WTC11 (cell line): ENCODE results near the gene TEAD1. TPM values are rescaled to one million over a fixed set of nuclear protein-coding genes. Genes with fewer than 3 reads are reported as not detected.

Experiments used
- ATAC-seq: fragments of 200-7000 bp; cut with Tn5 transposase; 2 replicates; pipeline ENCODE4 v1.10.0; 2021; ENCODE audit warnings: mild to moderate bottlenecking, moderate library complexity
- CTCF ChIA-PET: fragments of 300-600 bp; sonication (Branson Sonifier 250); formaldehyde crosslinking; loops from one replicate; lab custom pipeline; 2021; ENCODE audit warnings: antibody characterized with exemption; lab: Charles Lee
- POLR2A ChIA-PET: fragments of 350-600 bp; sonication (Branson Sonifier 250); formaldehyde crosslinking; loops from one replicate; lab custom pipeline; 2021; ENCODE audit warnings: antibody characterized with exemption; lab: Charles Lee
- DNase-seq: peaks from one replicate; pipeline ENCODE4 v3.0.0; 2021; ENCODE audit warnings: low spot score
- H3K27ac Mint-ChIP-seq: 2 replicates; pipeline ENCODE4 v1.8.0; 2021; ENCODE audit warnings: mixed read lengths
- H3K27me3 Mint-ChIP-seq: 2 replicates; pipeline ENCODE4 v1.8.0; 2021; ENCODE audit warnings: low read depth, mild to moderate bottlenecking, moderate library complexity, mixed read lengths
- H3K36me3 Mint-ChIP-seq: 2 replicates; pipeline ENCODE4 v1.8.0; 2021; ENCODE audit warnings: mixed read lengths
- H3K4me1 Mint-ChIP-seq: 2 replicates; pipeline ENCODE4 v1.8.0; 2022; ENCODE audit warnings: mixed read lengths
- H3K4me3 Mint-ChIP-seq: 2 replicates; pipeline ENCODE4 v1.8.0; 2021; ENCODE audit warnings: mild to moderate bottlenecking, moderate library complexity, mixed read lengths
- H3K9me3 Mint-ChIP-seq: 2 replicates; pipeline ENCODE4 v1.8.0; 2021; ENCODE audit warnings: mixed read lengths
- AFF4 ChIP-seq: sonication (generic); formaldehyde crosslinking; IDR thresholded peaks from 2 replicates; pipeline ENCODE4 v1.8.1; 2023; ENCODE audit warnings: mild to moderate bottlenecking, missing genetic modification reagents, borderline replicate concordance
- ATF3 ChIP-seq: sonication (generic); formaldehyde crosslinking; conservative IDR thresholded peaks from 2 replicates; pipeline ENCODE4 v1.8.1; 2022; ENCODE audit warnings: mild to moderate bottlenecking, missing genetic modification reagents
- ATF6 ChIP-seq: sonication (generic); formaldehyde crosslinking; IDR thresholded peaks from 2 replicates; pipeline ENCODE4 v1.8.1; 2023; ENCODE audit warnings: mild to moderate bottlenecking, missing genetic modification reagents
- E2F4 ChIP-seq: sonication (generic); formaldehyde crosslinking; IDR thresholded peaks from 2 replicates; pipeline ENCODE4 v1.8.1; 2022; ENCODE audit warnings: low read depth, mild to moderate bottlenecking, moderate library complexity, missing genetic modification reagents, borderline replicate concordance
- EMX1 ChIP-seq: fragments of 250-450 bp; sonication (Bioruptor Pico); IDR thresholded peaks from 2 replicates; pipeline ENCODE4 v1.8.0; 2021; ENCODE audit warnings: mild to moderate bottlenecking
- FOXP4 ChIP-seq: sonication (generic); formaldehyde crosslinking; IDR thresholded peaks from 2 replicates; pipeline ENCODE4 v1.8.0; 2022; ENCODE audit warnings: mild to moderate bottlenecking, missing genetic modification reagents
- HMGA2 ChIP-seq: fragments of 250-450 bp; sonication (Bioruptor Pico); IDR thresholded peaks from 2 replicates; pipeline ENCODE4 v1.4.0; 2021; ENCODE audit warnings: mild to moderate bottlenecking, moderate library complexity
- IRF1 ChIP-seq: sonication (generic); formaldehyde crosslinking; IDR thresholded peaks from 2 replicates; pipeline ENCODE4 v1.8.0; 2023; ENCODE audit warnings: missing genetic modification reagents
- JAZF1 ChIP-seq: fragments of 250-450 bp; sonication (Bioruptor Pico); IDR thresholded peaks from 2 replicates; pipeline ENCODE4 v1.9.0; 2021; ENCODE audit warnings: moderate library complexity, mild to moderate bottlenecking, inconsistent platforms
- NFATC4 ChIP-seq: fragments of 250-450 bp; sonication (Bioruptor Pico); IDR thresholded peaks from 2 replicates; pipeline ENCODE4 v1.9.0; 2021; ENCODE audit warnings: mild to moderate bottlenecking
- STAT6 ChIP-seq: sonication (generic); formaldehyde crosslinking; conservative IDR thresholded peaks from 2 replicates; pipeline ENCODE4 v1.8.1; 2023; ENCODE audit warnings: mild to moderate bottlenecking, low read depth, missing genetic modification reagents, moderate library complexity
- TCF7 ChIP-seq: sonication (generic); formaldehyde crosslinking; IDR thresholded peaks from 2 replicates; pipeline ENCODE4 v1.8.0; 2022; ENCODE audit warnings: mild to moderate bottlenecking, low read depth, missing genetic modification reagents, moderate library complexity
- TEAD1 ChIP-seq: sonication (generic); formaldehyde crosslinking; IDR thresholded peaks from 2 replicates; pipeline ENCODE4 v1.8.0; 2022; ENCODE audit warnings: mild to moderate bottlenecking, missing genetic modification reagents
- ZBTB43 ChIP-seq: sonication (generic); formaldehyde crosslinking; IDR thresholded peaks from 2 replicates; pipeline ENCODE4 v1.8.1; 2023; ENCODE audit warnings: mild to moderate bottlenecking, missing genetic modification reagents
- ZNF121 ChIP-seq: sonication (generic); formaldehyde crosslinking; IDR thresholded peaks from 2 replicates; pipeline ENCODE4 v1.8.0; 2023; ENCODE audit warnings: missing genetic modification reagents
- ZNF138 ChIP-seq: sonication (generic); formaldehyde crosslinking; conservative IDR thresholded peaks from 2 replicates; pipeline ENCODE4 v1.8.1; 2022; ENCODE audit warnings: mild to moderate bottlenecking, moderate library complexity, missing genetic modification reagents
- ZSCAN18 ChIP-seq: fragments of 250-450 bp; sonication (Bioruptor Pico); IDR thresholded peaks from 2 replicates; pipeline ENCODE4 v2.1.2; 2022; ENCODE audit warnings: mild to moderate bottlenecking, moderate library complexity
- total RNA-seq: library from RNA; stranded (reverse); gene quantifications from 3 replicates; pipeline ENCODE4 v1.2.3, GENCODE V29; 2021
- TF ChIP-seq, protein P1 (sequence below): sonication (generic); formaldehyde crosslinking; IDR thresholded peaks from 2 replicates; pipeline ENCODE4 v1.8.0; 2022; ENCODE audit warnings: mild to moderate bottlenecking, missing genetic modification reagents

The TEAD1 gene
- total RNA-seq, 1 experiment from 2014 or later, result 79.9 TPM

DNA sequence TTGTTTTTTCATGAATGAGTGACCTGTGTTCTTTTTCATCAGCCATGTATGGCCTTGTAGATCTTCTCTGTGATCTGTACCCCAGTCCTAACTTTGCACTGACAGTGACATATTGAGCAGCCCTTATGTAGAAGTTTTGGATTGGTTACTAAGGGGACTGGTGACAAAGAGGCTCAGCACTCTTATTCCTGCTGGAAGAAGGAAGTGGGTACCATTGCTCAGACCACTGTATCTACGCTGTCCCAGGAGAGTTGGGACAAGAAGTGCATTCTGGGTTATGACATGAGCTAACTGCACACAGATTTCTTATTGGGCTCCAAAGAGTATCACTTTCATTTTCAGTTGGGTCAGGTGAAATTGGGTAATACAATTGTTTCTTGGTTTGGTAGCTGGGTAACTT, 227.1 kb downstream of the TEAD1 start:
- Mint-ChIP-seq H3K9me3 (no peaks in the 10 kb centered on the region), H3K4me1 (peaks cover 17% of the 10 kb centered on the region), H3K27me3 (no peaks in the 10 kb centered on the region), H3K4me3 (no peak overlapping the region), H3K27ac (no peak overlapping the region), H3K36me3 (peaks cover 36% of the 10 kb centered on the region)
- ChIA-PET CTCF (interaction anchor here (1.7 to 4.9 kb wide), 2 partner anchors 13 to 570 kb away, joined by 6 to 43 read pairs; no protein-coding TSS in a partner anchor), POLR2A (no interaction called here)
- no peak for ATAC-seq
- TF ChIP-seq FOXP4 (no peak), ATF3 (no peak), NFATC4 (CRISPR knock-in tag) (no peak), TEAD1 (CRISPR knock-in tag) (no peak), ATF6 (CRISPR knock-in tag) (no peak), TCF7 (no peak), HMGA2 (no peak), EMX1 (CRISPR knock-in tag) (no peak), ZNF138 (CRISPR knock-in tag) (no peak), ZSCAN18 (no peak), ZBTB43 (CRISPR knock-in tag) (no peak), ZNF121 (CRISPR knock-in tag) (no peak), IRF1 (CRISPR knock-in tag) (no peak), E2F4 (CRISPR knock-in tag) (no peak), AFF4 (CRISPR knock-in tag) (no peak), STAT6 (CRISPR knock-in tag) (no peak), JAZF1 (CRISPR knock-in tag) (no peak)
- TF ChIP-seq, protein P1, sequence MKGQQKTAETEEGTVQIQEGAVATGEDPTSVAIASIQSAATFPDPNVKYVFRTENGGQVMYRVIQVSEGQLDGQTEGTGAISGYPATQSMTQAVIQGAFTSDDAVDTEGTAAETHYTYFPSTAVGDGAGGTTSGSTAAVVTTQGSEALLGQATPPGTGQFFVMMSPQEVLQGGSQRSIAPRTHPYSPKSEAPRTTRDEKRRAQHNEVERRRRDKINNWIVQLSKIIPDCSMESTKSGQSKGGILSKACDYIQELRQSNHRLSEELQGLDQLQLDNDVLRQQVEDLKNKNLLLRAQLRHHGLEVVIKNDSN (CRISPR knock-in tag), result no peak
- DNase-seq, result no peak
